Measurements from ENCODE around the gene PLXDC2.

The PLXDC2 gene

GRCh38 chr10:20300735-20301134, 484.5 kb downstream of the PLXDC2 start:
- no peak for TF ChIP-seq CTCF (IDR thresholded peaks at IDR 0.05; ENCODE audit: poor library complexity, severe bottlenecking)
- Histone ChIP-seq H3K9me3 (ENCODE audit: severe bottlenecking) (no peaks in the 10 kb centered on the region), H3K4me3 (ENCODE audit: severe bottlenecking) (no peak overlapping the region), H3K27me3 (ENCODE audit: insufficient read depth, poor library complexity, severe bottlenecking) (no peaks in the 10 kb centered on the region), H3K4me1 (ENCODE audit: insufficient read depth, poor library complexity, severe bottlenecking) (no peaks in the 10 kb centered on the region), H3K27ac (ENCODE audit: poor library complexity, severe bottlenecking) (no peak overlapping the region), H3K36me3 (ENCODE audit: low read depth) (no peaks in the 10 kb centered on the region)
- ATAC-seq (ENCODE audit: low read depth) (no peak), DNase-seq (ENCODE audit: low spot score) (no peak)

GRCh38 chr10:20302033-20302432, 485.8 kb downstream of the PLXDC2 start:
- Histone ChIP-seq H3K36me3 (ENCODE audit: low read depth) (no peaks in the 10 kb centered on the region), H3K4me3 (ENCODE audit: severe bottlenecking) (no peak overlapping the region), H3K27me3 (ENCODE audit: insufficient read depth, poor library complexity, severe bottlenecking) (no peaks in the 10 kb centered on the region), H3K27ac (ENCODE audit: poor library complexity, severe bottlenecking) (no peak overlapping the region), H3K4me1 (ENCODE audit: insufficient read depth, poor library complexity, severe bottlenecking) (no peaks in the 10 kb centered on the region), H3K9me3 (ENCODE audit: severe bottlenecking) (no peaks in the 10 kb centered on the region)
- ATAC-seq (ENCODE audit: low read depth) (no peak), DNase-seq (ENCODE audit: low spot score) (no peak)
- TF ChIP-seq CTCF (IDR thresholded peaks at IDR 0.05; ENCODE audit: poor library complexity, severe bottlenecking), result no peak

DNA sequence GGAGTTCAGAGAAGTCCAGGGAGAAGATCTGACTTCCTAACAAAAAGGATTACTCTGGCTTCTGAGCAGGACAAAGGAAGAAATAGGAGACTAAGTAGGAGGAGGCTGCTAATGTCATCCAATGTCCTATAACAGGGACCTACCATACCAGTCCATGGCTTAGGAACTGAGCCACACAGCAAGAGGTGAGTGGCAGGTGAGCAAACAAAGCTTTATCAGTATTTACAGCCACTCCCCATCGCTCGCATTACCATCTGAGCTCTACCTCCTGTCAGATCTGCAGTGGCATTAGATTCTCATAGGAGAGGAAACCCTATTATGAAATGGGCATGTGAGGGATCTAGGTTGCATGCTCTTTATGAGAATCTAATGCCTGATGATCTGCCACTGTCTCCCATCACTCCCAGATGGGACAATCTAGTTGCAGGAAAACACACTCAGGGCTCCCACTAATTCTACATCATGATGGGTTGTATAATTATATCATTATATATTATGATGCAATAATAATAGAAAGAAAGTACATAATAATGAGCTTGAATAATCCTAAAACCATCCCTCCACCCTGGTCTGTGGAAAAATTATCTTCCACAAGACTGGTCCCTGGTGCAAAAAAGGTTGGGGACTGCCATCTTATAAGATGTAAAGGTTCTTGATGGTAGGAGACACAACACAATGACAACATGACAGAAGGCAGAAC, 487.4 kb downstream of the PLXDC2 start:
- Histone ChIP-seq H3K27me3 (ENCODE audit: insufficient read depth, poor library complexity, severe bottlenecking) (no peaks in the 10 kb centered on the region), H3K4me3 (ENCODE audit: severe bottlenecking) (no peak overlapping the region), H3K9me3 (ENCODE audit: severe bottlenecking) (no peaks in the 10 kb centered on the region), H3K27ac (ENCODE audit: poor library complexity, severe bottlenecking) (no peak overlapping the region), H3K36me3 (ENCODE audit: low read depth) (no peaks in the 10 kb centered on the region), H3K4me1 (ENCODE audit: insufficient read depth, poor library complexity, severe bottlenecking) (no peaks in the 10 kb centered on the region)
- DNase-seq (ENCODE audit: low spot score), result no peak
- no peak for TF ChIP-seq CTCF (IDR thresholded peaks at IDR 0.05; ENCODE audit: poor library complexity, severe bottlenecking)
- ATAC-seq (ENCODE audit: low read depth), result no peak

DNA sequence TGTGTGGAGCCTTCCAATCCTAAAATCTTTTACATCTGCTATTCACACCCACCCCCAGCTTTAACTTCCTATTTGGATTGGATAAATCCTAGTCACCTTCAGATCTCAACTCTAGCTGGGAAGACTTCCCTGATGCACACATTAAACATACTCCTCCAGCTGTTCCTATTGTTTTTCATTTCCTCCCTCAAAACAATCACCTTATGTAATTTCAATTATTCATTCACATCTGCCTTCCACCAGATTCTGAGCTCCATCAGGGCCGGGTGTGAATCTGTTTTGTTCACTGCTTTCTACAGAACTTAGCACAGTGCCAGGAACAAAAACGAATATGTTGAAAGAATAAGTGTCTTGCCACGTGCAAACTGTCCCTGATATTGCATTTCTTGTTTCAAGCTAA, 497.4 kb downstream of the PLXDC2 start:
- no peaks in the 10 kb centered on the region for H3K9me3 ChIP-seq (ENCODE audit: severe bottlenecking)
- no peak for ATAC-seq (ENCODE audit: low read depth)
- H3K27me3 ChIP-seq (ENCODE audit: insufficient read depth, poor library complexity, severe bottlenecking), result no peaks in the 10 kb centered on the region

More for the DNA sequence above, 497.4 kb downstream of the PLXDC2 start:
- no peaks in the 10 kb centered on the region for H3K36me3 ChIP-seq (ENCODE audit: low read depth)
- no peak overlapping the region for H3K4me3 ChIP-seq (ENCODE audit: severe bottlenecking)
- H3K4me1 ChIP-seq (ENCODE audit: insufficient read depth, poor library complexity, severe bottlenecking), result no peaks in the 10 kb centered on the region
- DNase-seq (ENCODE audit: low spot score), result no peak
- no peak overlapping the region for H3K27ac ChIP-seq (ENCODE audit: poor library complexity, severe bottlenecking)
- TF ChIP-seq CTCF (IDR thresholded peaks at IDR 0.05; ENCODE audit: poor library complexity, severe bottlenecking), result no peak

Data from RWPE2 (cell line).